GM12872 (cell line): Measurements from ENCODE around the gene AKAP9.

Experiments
- CTCF ChIP-seq: IDR thresholded peaks from 3 replicates; pipeline ENCODE4 v1.5.1; 2011; ENCODE audit warnings: low read depth, mild to moderate bottlenecking, low read length, moderate library complexity; ENCODE audit not compliant: insufficient read depth

The AKAP9 gene

GRCh38 chr7:92158660-92159575 is 218.3 kb downstream of the AKAP9 start:
- TF ChIP-seq CTCF: no peak
